Aorta (tissue), 5 donors: Measurements from ENCODE around the gene NECTIN2. TPM values are rescaled to one million over a fixed set of nuclear protein-coding genes. Genes with fewer than 3 reads are reported as not detected.

Experiments
- ATAC-seq: fragments of 200-7000 bp; cut with Tn5 transposase; one replicate; pipeline ENCODE4 v1.9.1; 2022; ENCODE audit warnings: moderate library complexity; ENCODE audit not compliant: low FRiP score
- DNase-seq, 2 donors: peaks; one replicate each; pipeline ENCODE4 v3.0.0-alpha.2; 2020
- H3K27ac ChIP-seq, 2 donors: one replicate each; pipeline ENCODE4 v1.5.1; 2013; ENCODE audit warnings: low read length in 2 of 2, mild to moderate bottlenecking in 2 of 2, moderate library complexity in 2 of 2, control low read depth in 1 of 2, inconsistent platforms in 1 of 2, low read depth in 1 of 2
- H3K27me3 ChIP-seq, 2 donors: one replicate each; pipeline ENCODE4 v1.6.1; 2013; ENCODE audit warnings: control low read depth in 1 of 2, low read length in 1 of 2, mild to moderate bottlenecking in 1 of 2, moderate library complexity in 1 of 2; ENCODE audit not compliant: insufficient read depth in 2 of 2, control insufficient read depth in 1 of 2
- H3K36me3 ChIP-seq, 2 donors: one replicate each; pipeline ENCODE4 v1.6.1; 2013; ENCODE audit warnings: control low read depth in 1 of 2, low read length in 1 of 2, mild to moderate bottlenecking in 1 of 2; ENCODE audit not compliant: insufficient read depth in 2 of 2, control insufficient read depth in 1 of 2
- H3K4me1 ChIP-seq, 2 donors: one replicate each; pipeline ENCODE4 v1.6.1; 2013; ENCODE audit warnings: low read length in 2 of 2, control low read depth in 1 of 2, mild to moderate bottlenecking in 1 of 2, moderate library complexity in 1 of 2; ENCODE audit not compliant: insufficient read depth in 2 of 2, control insufficient read depth in 1 of 2
- H3K4me3 ChIP-seq, 2 donors: one replicate each; pipeline ENCODE4 v1.5.1; 2013; ENCODE audit warnings: low read length in 2 of 2, control low read depth in 1 of 2, mild to moderate bottlenecking in 1 of 2
- H3K9me3 ChIP-seq: one replicate; pipeline ENCODE4 v1.6.1; 2013; ENCODE audit warnings: mild to moderate bottlenecking, low read length; ENCODE audit not compliant: control insufficient read depth
- WGBS, 2 donors: extraction: QIAGEN DNeasy Blood & Tissue Kit; methylation state at CpG; one replicate each; pipeline ENCODE4 v1.1.7; 2013; 5-methylcytosine and 5-hydroxymethylcytosine counted together
- intact Hi-C, 2 donors: fragments of 100-400 bp; cut with DNase I; formaldehyde crosslinking; loops; one replicate each; pipeline versions ENCODE4 v1.14.2 to v1.15.0; 2022
- polyA plus RNA-seq, 2 donors: library from polyadenylated mRNA; stranded (reverse); fragments of 200-250 nt; gene quantifications; one replicate each; pipeline ENCODE4 v1.2.3, GENCODE V29; 2013
- total RNA-seq, 2 donors: library from RNA; stranded (reverse); fragmentation: NEBNext Ultra II Directional; extraction: Animal tissue kit (Norgen Biotek cat#: 25700); gene quantifications; one replicate each; pipeline ENCODE4 v1.2.1, GENCODE V29; 2021
- donor health status: healthy with polysubstance abuse.
- donor health status: Bipolar disorder and iron deficiency.
- donor health status: DM: no; HTN: no; CAD: no.
- donor health status: DM: no; HTN: no; CAD: no.
- donor health status: DM: yes; HTN: yes; CAD: no.

The NECTIN2 gene
- total and polyA plus RNA-seq, 4 donors, result 27.8 to 97.8 (median 68.8) TPM

DNA sequence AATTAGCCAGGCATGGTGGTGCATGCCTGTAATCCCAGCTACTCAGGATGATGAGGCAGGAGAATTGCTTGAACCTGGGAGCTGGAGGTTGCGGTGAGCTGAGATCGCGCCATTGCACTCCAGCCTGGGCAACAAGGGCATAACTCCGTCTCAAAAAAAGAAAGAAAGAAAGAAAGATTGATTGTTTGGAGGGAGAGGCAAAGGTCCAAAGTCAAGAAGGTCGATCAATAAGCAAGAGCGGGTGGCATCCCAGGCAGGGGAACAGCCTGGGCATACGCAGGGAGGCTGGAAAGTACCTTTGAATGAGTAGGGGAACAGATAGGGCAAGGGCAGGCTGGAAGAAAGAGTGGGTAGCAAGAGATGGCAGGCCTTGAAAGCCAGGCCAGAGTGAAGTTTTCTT, 84.0 kb downstream of the NECTIN2 start:
- intact Hi-C loops, result no loop called here
- H3K4me3 ChIP-seq, result no peak overlapping the region
- no peaks in the 10 kb centered on the region for H3K36me3 ChIP-seq
- H3K9me3 ChIP-seq, result no peaks in the 10 kb centered on the region
- H3K27me3 ChIP-seq, result no peaks in the 10 kb centered on the region
- no peaks in the 10 kb centered on the region for H3K4me1 ChIP-seq
- H3K27ac ChIP-seq, result no peak overlapping the region
- ATAC-seq (no peak), DNase-seq (no peak)
- WGBS, 2 donors, result 89 to 90% methylated on average over 7 of the region's 7 CpGs

DNA sequence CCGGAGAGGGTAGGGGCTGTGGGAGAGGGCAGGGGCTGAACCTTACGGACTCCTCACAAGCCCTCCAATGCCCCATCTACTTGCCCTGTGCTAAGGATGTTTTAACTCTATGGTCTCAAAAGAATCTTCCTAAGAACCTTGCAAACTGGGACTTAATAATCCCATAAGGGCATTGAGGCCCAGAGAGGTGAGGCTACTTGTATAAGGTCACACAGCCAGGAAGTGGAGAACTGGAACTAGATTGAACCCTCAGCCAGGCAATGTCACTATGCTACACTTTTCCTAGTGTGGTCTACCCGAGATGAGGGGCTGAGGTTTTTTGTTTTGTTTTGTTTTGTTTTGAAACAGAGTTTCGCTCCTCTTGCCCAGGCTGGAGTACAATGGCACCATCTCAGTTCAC, 85.4 kb downstream of the NECTIN2 start:
- ATAC-seq, result no peak
- Histone ChIP-seq H3K4me1 (no peaks in the 10 kb centered on the region), H3K9me3 (no peaks in the 10 kb centered on the region), H3K36me3 (no peaks in the 10 kb centered on the region), H3K4me3 (no peak overlapping the region), H3K27ac (no peak overlapping the region), H3K27me3 (no peaks in the 10 kb centered on the region)
- intact Hi-C loops, result no loop called here
- no peak for DNase-seq
- 82 to 86% methylated on average over 4 of the region's 4 CpGs for WGBS, 2 donors

Other genes starting within 250 kb of the NECTIN2 start
- not detected for gene IGSF23, start 232.7 kb upstream of the NECTIN2 start, total RNA-seq
- gene IGSF23, start 232.7 kb upstream of the NECTIN2 start, polyA plus RNA-seq, result 1 to 10 TPM in 1 of 2 donors, under 1 TPM in 1; 0.18 to 8.4 TPM
- gene PVR, start 202.4 kb upstream of the NECTIN2 start, total RNA-seq, result 10 to 100 TPM; 31.3 to 44.2 TPM
- gene PVR, start 202.4 kb upstream of the NECTIN2 start, polyA plus RNA-seq, result 10 to 100 TPM in 1 of 2 donors, 1 to 10 TPM in 1; 7.4 to 24.6 TPM
- gene CEACAM19, start 174.8 kb upstream of the NECTIN2 start, total RNA-seq, result 10 to 100 TPM; 12.7 TPM
- 10 to 100 TPM in 1 of 2 donors, 1 to 10 TPM in 1; 1.8 to 18.4 TPM for gene CEACAM19, start 174.8 kb upstream of the NECTIN2 start, polyA plus RNA-seq
- under 1 TPM in 1 of 2 donors, not detected in 1; 0.36 TPM for gene CEACAM16, start 147.1 kb upstream of the NECTIN2 start, total RNA-seq
- not detected for gene CEACAM16, start 147.1 kb upstream of the NECTIN2 start, polyA plus RNA-seq
- 100 to 1,000 TPM in 1 of 2 donors, 10 to 100 TPM in 1; 46.4 to 102 TPM for gene BCL3, start 97.6 kb upstream of the NECTIN2 start, total RNA-seq
- gene BCL3, start 97.6 kb upstream of the NECTIN2 start, polyA plus RNA-seq, result 10 to 100 TPM; 29.9 to 36.2 TPM
- gene CBLC, start 68.4 kb upstream of the NECTIN2 start, total RNA-seq, result not detected
- 10 to 100 TPM in 1 of 2 donors, not detected in 1; 13.3 TPM for gene CBLC, start 68.4 kb upstream of the NECTIN2 start, polyA plus RNA-seq
- 100 to 1,000 TPM; 146 to 161 TPM for gene BCAM, start 37.2 kb upstream of the NECTIN2 start, total RNA-seq
- gene BCAM, start 37.2 kb upstream of the NECTIN2 start, polyA plus RNA-seq, result 100 to 1,000 TPM in 1 of 2 donors, 10 to 100 TPM in 1; 43.1 to 109 TPM
- gene TOMM40, start 45.0 kb downstream of the NECTIN2 start, total RNA-seq, result 10 to 100 TPM; 22.3 to 23.6 TPM
- gene TOMM40, start 45.0 kb downstream of the NECTIN2 start, polyA plus RNA-seq, result 10 to 100 TPM in 1 of 2 donors, 1 to 10 TPM in 1; 8.9 to 14.8 TPM
- gene APOE, start 59.5 kb downstream of the NECTIN2 start, total RNA-seq, result 100 to 1,000 TPM in 1 of 2 donors, 10 to 100 TPM in 1; 96.1 to 105 TPM
- 100 to 1,000 TPM; 207 to 455 TPM for gene APOE, start 59.5 kb downstream of the NECTIN2 start, polyA plus RNA-seq
- gene APOC1, start 68.3 kb downstream of the NECTIN2 start, total RNA-seq, result 10 to 100 TPM; 14.8 to 22.2 TPM
- gene APOC1, start 68.3 kb downstream of the NECTIN2 start, polyA plus RNA-seq, result 100 to 1,000 TPM in 1 of 2 donors, 1 to 10 TPM in 1; 7.4 to 127 TPM
- not detected for gene APOC4, start 95.9 kb downstream of the NECTIN2 start, total RNA-seq
- not detected for gene APOC4, start 95.9 kb downstream of the NECTIN2 start, polyA plus RNA-seq
- 1 to 10 TPM; 1.2 to 1.5 TPM for gene APOC2, start 99.8 kb downstream of the NECTIN2 start, total RNA-seq
- 10 to 100 TPM in 1 of 2 donors, not detected in 1; 18.8 TPM for gene APOC2, start 99.8 kb downstream of the NECTIN2 start, polyA plus RNA-seq
- 10 to 100 TPM; 70.6 to 72.5 TPM for gene CLPTM1, start 109.1 kb downstream of the NECTIN2 start, total RNA-seq
- gene CLPTM1, start 109.1 kb downstream of the NECTIN2 start, polyA plus RNA-seq, result 10 to 100 TPM; 25.7 to 81.4 TPM
- gene RELB, start 155.2 kb downstream of the NECTIN2 start, total RNA-seq, result 10 to 100 TPM; 20.2 to 30.0 TPM
- 10 to 100 TPM in 1 of 2 donors, 1 to 10 TPM in 1; 7.0 to 10.6 TPM for gene RELB, start 155.2 kb downstream of the NECTIN2 start, polyA plus RNA-seq
- 100 to 1,000 TPM in 1 of 2 donors, 10 to 100 TPM in 1; 79.9 to 105 TPM for gene CLASRP, start 192.7 kb downstream of the NECTIN2 start, total RNA-seq
- 100 to 1,000 TPM in 1 of 2 donors, 10 to 100 TPM in 1; 18.2 to 209 TPM for gene CLASRP, start 192.7 kb downstream of the NECTIN2 start, polyA plus RNA-seq
- under 1 TPM; 0.19 to 0.45 TPM for gene ZNF296, start 230.2 kb downstream of the NECTIN2 start, total RNA-seq
- 1 to 10 TPM in 1 of 2 donors, under 1 TPM in 1; 0.38 to 1.1 TPM for gene ZNF296, start 230.2 kb downstream of the NECTIN2 start, polyA plus RNA-seq
- 10 to 100 TPM in 1 of 2 donors, 1 to 10 TPM in 1; 8.0 to 12.3 TPM for gene GEMIN7, start 233.0 kb downstream of the NECTIN2 start, total RNA-seq
- gene GEMIN7, start 233.0 kb downstream of the NECTIN2 start, polyA plus RNA-seq, result 10 to 100 TPM in 1 of 2 donors, 1 to 10 TPM in 1; 6.4 to 13.5 TPM
- 10 to 100 TPM; 12.1 to 22.7 TPM for gene PPP1R37, start 246.9 kb downstream of the NECTIN2 start, total RNA-seq
- 10 to 100 TPM in 1 of 2 donors, 1 to 10 TPM in 1; 7.1 to 16.8 TPM for gene PPP1R37, start 246.9 kb downstream of the NECTIN2 start, polyA plus RNA-seq